ENCODE measurements around the gene LMX1B.

Gene LMX1B

DNA sequence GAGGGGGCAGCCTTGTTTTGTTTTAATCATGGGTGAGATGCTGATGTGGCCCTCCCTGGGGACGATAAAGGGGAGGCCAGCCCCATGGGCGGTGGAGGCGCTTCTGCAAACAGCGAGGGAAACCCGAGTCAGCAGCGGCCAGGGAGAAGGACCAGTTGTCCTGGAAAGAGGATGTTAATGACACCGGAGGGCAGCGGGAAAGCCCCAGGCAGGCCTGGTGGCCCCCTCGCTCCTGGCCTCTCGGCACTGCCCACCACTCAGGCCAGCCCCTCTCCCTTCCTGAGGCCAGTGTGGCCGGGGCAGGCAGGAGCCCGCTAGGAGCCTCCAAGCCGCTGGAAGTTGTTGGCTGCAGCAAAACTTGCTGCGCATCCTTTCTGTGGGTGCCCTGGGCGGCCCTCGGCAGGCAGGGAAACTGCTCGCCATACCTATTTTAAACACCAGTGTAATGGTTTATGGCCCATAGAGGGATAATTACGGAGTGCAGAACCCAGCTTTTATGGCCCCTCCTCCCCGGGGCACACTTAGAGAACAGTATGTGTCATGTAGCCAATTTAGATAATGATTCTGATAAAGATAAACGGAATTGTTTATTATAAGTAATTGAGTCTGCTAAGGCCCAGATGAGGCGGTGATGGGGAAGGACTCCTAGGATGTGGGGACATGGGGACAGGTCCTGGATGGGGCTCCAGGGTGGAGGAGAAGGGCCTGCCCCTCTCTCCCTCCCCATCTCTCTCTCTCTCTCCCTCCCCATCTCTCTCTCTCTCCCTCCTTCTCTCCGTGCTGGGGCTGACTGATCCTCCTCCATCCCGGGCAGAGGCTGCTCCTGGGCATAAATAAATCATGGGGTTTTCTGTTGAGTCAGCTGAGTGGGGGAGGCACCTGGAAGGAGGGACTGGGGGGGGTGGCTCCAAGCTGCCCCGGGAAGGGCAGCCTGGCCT lies 36.9 kb downstream of the LMX1B start (continued):
- no peak for TF ChIP-seq GFI1B (tag by site-specific recombination; IDR thresholded peaks at IDR 0.05)
- TF ChIP-seq ZSCAN23 (tag by site-specific recombination; IDR thresholded peaks at IDR 0.05), result no peak; the same call in 1 of the 2 replicates
- TF ChIP-seq ZNF473 (tag by site-specific recombination; IDR thresholded peaks at IDR 0.05), result no peak
- TF ChIP-seq, protein P1, sequence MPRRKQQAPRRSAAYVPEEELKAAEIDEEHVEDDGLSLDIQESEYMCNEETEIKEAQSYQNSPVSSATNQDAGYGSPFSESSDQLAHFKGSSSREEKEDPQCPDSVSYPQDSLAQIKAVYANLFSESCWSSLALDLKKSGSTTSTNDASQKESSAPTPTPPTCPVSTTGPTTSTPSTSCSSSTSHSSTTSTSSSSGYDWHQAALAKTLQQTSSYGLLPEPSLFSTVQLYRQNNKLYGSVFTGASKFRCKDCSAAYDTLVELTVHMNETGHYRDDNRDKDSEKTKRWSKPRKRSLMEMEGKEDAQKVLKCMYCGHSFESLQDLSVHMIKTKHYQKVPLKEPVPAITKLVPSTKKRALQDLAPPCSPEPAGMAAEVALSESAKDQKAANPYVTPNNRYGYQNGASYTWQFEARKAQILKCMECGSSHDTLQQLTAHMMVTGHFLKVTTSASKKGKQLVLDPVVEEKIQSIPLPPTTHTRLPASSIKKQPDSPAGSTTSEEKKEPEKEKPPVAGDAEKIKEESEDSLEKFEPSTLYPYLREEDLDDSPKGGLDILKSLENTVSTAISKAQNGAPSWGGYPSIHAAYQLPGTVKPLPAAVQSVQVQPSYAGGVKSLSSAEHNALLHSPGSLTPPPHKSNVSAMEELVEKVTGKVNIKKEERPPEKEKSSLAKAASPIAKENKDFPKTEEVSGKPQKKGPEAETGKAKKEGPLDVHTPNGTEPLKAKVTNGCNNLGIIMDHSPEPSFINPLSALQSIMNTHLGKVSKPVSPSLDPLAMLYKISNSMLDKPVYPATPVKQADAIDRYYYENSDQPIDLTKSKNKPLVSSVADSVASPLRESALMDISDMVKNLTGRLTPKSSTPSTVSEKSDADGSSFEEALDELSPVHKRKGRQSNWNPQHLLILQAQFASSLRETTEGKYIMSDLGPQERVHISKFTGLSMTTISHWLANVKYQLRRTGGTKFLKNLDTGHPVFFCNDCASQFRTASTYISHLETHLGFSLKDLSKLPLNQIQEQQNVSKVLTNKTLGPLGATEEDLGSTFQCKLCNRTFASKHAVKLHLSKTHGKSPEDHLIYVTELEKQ (tag by site-specific recombination; IDR thresholded peaks at IDR 0.05; ENCODE audit: borderline replicate concordance), result no peak
- no peak for TF ChIP-seq ZNF184 (tag by site-specific recombination; IDR thresholded peaks at IDR 0.05)
- TF ChIP-seq ZNF76 (tag by site-specific recombination; IDR thresholded peaks at IDR 0.05; ENCODE audit: borderline replicate concordance, low read depth), result peak; percentile 30; the same call in 1 of the 2 replicates
- no peak for TF ChIP-seq ZNF223 (tag by site-specific recombination; IDR thresholded peaks at IDR 0.05)
- TF ChIP-seq HOXD13 (CRISPR knock-in tag; IDR thresholded peaks at IDR 0.05; ENCODE audit: borderline replicate concordance), result no peak
- TF ChIP-seq, protein P2, sequence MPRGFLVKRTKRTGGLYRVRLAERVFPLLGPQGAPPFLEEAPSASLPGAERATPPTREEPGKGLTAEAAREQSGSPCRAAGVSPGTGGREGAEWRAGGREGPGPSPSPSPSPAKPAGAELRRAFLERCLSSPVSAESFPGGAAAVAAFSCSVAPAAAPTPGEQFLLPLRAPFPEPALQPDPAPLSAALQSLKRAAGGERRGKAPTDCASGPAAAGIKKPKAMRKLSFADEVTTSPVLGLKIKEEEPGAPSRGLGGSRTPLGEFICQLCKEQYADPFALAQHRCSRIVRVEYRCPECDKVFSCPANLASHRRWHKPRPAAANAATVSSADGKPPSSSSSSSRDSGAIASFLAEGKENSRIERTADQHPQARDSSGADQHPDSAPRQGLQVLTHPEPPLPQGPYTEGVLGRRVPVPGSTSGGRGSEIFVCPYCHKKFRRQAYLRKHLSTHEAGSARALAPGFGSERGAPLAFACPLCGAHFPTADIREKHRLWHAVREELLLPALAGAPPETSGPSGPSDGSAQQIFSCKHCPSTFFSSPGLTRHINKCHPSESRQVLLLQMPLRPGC (tag by site-specific recombination; IDR thresholded peaks at IDR 0.05), result peak; percentile 61
- no peak for TF ChIP-seq ZNF830 (tag by site-specific recombination; IDR thresholded peaks at IDR 0.05; ENCODE audit: low read depth)
- TF ChIP-seq, protein P3, sequence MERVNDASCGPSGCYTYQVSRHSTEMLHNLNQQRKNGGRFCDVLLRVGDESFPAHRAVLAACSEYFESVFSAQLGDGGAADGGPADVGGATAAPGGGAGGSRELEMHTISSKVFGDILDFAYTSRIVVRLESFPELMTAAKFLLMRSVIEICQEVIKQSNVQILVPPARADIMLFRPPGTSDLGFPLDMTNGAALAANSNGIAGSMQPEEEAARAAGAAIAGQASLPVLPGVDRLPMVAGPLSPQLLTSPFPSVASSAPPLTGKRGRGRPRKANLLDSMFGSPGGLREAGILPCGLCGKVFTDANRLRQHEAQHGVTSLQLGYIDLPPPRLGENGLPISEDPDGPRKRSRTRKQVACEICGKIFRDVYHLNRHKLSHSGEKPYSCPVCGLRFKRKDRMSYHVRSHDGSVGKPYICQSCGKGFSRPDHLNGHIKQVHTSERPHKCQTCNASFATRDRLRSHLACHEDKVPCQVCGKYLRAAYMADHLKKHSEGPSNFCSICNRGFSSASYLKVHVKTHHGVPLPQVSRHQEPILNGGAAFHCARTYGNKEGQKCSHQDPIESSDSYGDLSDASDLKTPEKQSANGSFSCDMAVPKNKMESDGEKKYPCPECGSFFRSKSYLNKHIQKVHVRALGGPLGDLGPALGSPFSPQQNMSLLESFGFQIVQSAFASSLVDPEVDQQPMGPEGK (tag by site-specific recombination; IDR thresholded peaks at IDR 0.05), result peak; percentile 70; the same call in 1 of the 2 replicates
- no peak for TF ChIP-seq ZNF777 (tag by site-specific recombination; IDR thresholded peaks at IDR 0.05; ENCODE audit: borderline replicate concordance)
- no peak for TF ChIP-seq ZNF677 (tag by site-specific recombination; IDR thresholded peaks at IDR 0.05)
- TF ChIP-seq, protein P4, sequence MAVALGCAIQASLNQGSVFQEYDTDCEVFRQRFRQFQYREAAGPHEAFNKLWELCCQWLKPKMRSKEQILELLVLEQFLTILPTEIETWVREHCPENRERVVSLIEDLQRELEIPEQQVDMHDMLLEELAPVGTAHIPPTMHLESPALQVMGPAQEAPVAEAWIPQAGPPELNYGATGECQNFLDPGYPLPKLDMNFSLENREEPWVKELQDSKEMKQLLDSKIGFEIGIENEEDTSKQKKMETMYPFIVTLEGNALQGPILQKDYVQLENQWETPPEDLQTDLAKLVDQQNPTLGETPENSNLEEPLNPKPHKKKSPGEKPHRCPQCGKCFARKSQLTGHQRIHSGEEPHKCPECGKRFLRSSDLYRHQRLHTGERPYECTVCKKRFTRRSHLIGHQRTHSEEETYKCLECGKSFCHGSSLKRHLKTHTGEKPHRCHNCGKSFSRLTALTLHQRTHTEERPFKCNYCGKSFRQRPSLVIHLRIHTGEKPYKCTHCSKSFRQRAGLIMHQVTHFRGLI (tag by site-specific recombination; IDR thresholded peaks at IDR 0.05), result no peak
- TF ChIP-seq, protein P5, sequence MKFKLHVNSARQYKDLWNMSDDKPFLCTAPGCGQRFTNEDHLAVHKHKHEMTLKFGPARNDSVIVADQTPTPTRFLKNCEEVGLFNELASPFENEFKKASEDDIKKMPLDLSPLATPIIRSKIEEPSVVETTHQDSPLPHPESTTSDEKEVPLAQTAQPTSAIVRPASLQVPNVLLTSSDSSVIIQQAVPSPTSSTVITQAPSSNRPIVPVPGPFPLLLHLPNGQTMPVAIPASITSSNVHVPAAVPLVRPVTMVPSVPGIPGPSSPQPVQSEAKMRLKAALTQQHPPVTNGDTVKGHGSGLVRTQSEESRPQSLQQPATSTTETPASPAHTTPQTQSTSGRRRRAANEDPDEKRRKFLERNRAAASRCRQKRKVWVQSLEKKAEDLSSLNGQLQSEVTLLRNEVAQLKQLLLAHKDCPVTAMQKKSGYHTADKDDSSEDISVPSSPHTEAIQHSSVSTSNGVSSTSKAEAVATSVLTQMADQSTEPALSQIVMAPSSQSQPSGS (tag by site-specific recombination; IDR thresholded peaks at IDR 0.05; ENCODE audit: low read depth), result 0 out of 2 replicates have a peak, but pooled peaks have one; percentile 3
- TF ChIP-seq ZNF350 (tag by site-specific recombination; IDR thresholded peaks at IDR 0.05), result no peak
- no peak for TF ChIP-seq ZNF266 (tag by site-specific recombination; IDR thresholded peaks at IDR 0.05; ENCODE audit: low read depth)
- peak; percentile 90 for TF ChIP-seq ZEB2 (tag by site-specific recombination; IDR thresholded peaks at IDR 0.05)
- TF ChIP-seq BCL11B (tag by site-specific recombination; IDR thresholded peaks at IDR 0.05; ENCODE audit: low read depth), result peak; percentile 82
- no peak for TF ChIP-seq ZNF529 (tag by site-specific recombination; IDR thresholded peaks at IDR 0.05; ENCODE audit: insufficient replicate concordance)
- no peak for TF ChIP-seq ZNF624 (tag by site-specific recombination; IDR thresholded peaks at IDR 0.05)
- TF ChIP-seq, protein P6, sequence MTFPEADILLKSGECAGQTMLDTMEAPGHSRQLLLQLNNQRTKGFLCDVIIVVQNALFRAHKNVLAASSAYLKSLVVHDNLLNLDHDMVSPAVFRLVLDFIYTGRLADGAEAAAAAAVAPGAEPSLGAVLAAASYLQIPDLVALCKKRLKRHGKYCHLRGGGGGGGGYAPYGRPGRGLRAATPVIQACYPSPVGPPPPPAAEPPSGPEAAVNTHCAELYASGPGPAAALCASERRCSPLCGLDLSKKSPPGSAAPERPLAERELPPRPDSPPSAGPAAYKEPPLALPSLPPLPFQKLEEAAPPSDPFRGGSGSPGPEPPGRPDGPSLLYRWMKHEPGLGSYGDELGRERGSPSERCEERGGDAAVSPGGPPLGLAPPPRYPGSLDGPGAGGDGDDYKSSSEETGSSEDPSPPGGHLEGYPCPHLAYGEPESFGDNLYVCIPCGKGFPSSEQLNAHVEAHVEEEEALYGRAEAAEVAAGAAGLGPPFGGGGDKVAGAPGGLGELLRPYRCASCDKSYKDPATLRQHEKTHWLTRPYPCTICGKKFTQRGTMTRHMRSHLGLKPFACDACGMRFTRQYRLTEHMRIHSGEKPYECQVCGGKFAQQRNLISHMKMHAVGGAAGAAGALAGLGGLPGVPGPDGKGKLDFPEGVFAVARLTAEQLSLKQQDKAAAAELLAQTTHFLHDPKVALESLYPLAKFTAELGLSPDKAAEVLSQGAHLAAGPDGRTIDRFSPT (tag by site-specific recombination; IDR thresholded peaks at IDR 0.05), result 0 out of 2 replicates have a peak, but pooled peaks have one; percentile 17

Measured in HEK293 (cell line).